GM12873 (cell line): ENCODE data around the gene ZRANB3.

ENCODE experiments used
- TF ChIP-seq, protein P1 (sequence below): IDR thresholded peaks from 2 replicates; pipeline ENCODE4 v1.5.1; 2012; ENCODE audit warnings: low read depth, mild to moderate bottlenecking, moderate library complexity, low read length, control low read depth; ENCODE audit not compliant: insufficient read depth; ENCODE audit errors: missing control alignments

The ZRANB3 gene

DNA sequence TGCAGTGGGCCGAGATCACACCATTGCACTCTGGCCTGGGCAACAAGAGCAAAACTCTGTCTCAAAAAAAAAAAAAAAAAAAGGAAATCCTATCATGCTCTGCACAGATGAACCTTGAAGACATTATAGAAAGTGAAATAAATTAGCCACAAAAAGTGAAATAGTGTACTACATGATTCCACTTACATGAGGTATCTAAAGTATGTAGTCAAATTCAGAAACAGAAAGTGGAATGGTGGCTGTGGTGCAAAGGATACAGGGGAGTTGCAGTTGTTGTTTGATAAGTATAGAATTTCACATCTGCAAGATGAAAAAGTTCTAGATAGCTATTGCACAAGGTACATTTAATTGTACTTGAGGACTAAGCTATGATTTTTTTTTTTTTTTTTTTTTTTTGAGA lies 5.2 kb downstream of the ZRANB3 start:
- TF ChIP-seq, protein P1, sequence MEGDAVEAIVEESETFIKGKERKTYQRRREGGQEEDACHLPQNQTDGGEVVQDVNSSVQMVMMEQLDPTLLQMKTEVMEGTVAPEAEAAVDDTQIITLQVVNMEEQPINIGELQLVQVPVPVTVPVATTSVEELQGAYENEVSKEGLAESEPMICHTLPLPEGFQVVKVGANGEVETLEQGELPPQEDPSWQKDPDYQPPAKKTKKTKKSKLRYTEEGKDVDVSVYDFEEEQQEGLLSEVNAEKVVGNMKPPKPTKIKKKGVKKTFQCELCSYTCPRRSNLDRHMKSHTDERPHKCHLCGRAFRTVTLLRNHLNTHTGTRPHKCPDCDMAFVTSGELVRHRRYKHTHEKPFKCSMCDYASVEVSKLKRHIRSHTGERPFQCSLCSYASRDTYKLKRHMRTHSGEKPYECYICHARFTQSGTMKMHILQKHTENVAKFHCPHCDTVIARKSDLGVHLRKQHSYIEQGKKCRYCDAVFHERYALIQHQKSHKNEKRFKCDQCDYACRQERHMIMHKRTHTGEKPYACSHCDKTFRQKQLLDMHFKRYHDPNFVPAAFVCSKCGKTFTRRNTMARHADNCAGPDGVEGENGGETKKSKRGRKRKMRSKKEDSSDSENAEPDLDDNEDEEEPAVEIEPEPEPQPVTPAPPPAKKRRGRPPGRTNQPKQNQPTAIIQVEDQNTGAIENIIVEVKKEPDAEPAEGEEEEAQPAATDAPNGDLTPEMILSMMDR = no peak

DNA sequence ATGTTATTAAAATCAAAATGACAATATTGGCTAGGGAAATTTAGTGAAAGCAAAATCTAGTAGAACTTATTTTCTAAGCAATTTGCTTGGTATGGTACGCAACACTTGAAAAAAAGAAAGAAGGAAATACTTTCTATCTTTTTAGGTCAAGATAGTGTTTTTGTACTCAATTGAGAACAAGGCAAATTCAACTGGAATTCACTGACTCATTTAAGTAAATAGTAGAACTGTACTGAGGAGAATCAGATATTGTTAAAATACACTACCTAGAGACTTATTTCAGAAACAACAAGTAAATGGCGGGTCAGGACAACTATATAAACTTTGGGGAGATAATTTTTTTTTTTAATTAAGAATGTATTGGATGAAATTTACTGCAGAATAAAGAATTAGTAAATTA lies 18.9 kb downstream of the ZRANB3 start:
- TF ChIP-seq, protein P1 = no peak

DNA sequence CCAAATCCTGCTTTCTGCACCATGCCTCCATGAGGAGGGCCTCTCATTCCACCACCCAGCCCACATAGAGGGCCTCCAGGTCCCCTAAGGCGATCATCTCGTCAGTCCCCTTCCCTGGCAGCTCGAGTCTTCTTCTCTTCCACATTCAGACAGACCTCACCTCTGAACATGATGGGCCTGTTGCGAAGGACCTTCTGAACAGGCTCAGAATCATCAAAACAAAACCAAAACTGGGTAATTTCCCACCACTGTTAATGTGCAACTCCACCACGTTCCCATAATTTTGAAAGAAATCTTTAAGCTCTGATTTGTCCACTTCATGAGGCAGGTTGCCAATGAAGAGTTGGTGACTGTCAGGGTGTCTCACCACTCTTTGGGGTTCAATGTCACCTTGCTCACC lies 20.4 kb downstream of the ZRANB3 start:
- TF ChIP-seq, protein P1 = no peak

DNA sequence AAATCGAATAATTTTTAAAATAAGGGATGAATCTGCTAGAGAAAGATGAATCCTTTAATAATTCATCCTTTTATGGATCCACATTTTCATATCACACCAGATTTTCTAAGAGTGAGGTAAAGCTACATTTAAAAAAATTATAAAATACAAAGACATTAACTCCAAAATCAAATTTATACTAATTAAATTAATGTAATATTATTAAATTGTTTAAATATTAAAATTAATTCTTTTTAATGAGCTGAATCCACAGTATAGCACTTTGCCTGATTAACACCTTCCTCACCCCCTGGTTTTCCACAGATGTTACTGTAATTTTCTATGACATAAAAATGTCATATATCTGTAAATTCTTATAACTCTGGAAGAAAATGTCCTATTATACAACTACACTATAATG lies 26.2 kb downstream of the ZRANB3 start:
- TF ChIP-seq, protein P1 = no peak

DNA sequence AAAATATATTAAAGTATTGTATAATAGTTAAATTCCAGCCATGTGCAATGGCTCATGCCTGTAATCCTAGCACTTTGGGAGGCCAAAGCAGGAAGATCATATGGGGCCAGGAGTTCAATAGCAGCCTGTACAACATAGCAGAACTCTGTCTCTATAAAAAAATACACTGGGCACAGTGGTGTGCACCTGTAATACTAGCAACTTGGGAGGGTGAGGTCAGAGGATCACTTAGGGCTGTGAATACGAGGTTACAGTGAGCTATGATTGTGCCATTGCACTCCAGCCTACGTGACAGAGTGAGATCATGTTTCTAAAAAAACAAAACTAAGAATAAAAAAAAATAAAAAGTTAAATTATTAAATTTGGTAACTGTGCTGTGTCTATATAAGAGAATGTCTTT lies 36.1 kb downstream of the ZRANB3 start:
- TF ChIP-seq, protein P1 = no peak

DNA sequence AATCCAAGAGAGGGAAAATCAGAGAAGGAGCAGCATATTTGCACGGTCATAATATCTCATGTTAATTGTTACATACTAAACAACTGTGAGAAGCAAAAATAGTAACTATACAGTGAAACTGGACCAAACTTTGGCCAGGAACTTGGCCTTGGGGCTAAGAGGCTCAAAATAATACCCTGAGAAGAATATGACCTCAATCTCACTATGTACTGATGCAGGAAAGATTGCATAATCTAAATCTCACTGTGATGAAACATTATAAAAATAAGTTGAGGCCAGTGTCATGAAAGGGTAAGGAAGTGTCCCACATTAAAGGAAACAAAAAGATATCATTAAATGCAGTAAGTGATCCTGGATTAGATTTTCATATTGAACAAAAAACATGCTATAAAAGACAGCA lies 36.5 kb downstream of the ZRANB3 start:
- TF ChIP-seq, protein P1 = no peak

DNA sequence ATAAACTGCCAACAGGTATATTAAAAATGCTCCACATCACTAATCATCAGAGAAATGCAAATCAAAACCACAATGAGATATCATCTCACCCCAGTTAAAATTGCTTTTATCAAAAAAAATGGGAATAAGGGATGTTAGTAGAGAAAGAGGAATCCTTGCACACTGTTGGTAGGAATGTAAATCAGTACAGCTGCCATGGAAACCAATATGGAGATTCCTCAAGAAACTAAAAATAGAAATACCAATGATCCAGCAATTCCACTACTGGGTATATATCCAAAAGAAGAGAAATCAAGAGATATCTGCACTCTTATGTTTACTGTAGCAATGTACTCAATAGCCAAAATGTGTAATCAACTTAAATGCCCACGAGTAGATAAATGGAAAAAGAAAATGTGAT lies 40.6 kb downstream of the ZRANB3 start:
- TF ChIP-seq, protein P1 = no peak

DNA sequence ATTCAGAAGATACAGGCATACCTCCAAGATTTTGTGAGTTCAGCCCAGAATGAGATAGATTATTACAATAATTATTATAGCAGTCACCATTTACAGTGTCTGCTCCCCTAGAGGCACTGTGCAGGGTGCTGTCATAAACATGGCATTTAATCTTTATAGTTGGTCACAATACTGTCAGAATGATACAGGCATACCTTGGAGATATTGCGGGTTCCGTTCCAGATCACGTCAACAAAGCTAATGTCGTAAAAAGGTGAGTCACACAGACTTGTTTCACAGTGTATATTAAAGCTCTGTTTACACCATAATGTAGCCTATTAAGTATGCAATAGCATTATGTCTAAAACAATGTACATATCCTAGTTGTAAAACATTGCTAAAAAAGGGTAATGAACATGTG lies 45.6 kb downstream of the ZRANB3 start:
- TF ChIP-seq, protein P1 = no peak
